ENCODE results near the gene HES7. TPM values are rescaled to one million over a fixed set of nuclear protein-coding genes. Genes with fewer than 3 reads are reported as not detected.

HES7 gene
- total RNA-seq, 1 donor from 2014 or later = 0.35 TPM

DNA sequence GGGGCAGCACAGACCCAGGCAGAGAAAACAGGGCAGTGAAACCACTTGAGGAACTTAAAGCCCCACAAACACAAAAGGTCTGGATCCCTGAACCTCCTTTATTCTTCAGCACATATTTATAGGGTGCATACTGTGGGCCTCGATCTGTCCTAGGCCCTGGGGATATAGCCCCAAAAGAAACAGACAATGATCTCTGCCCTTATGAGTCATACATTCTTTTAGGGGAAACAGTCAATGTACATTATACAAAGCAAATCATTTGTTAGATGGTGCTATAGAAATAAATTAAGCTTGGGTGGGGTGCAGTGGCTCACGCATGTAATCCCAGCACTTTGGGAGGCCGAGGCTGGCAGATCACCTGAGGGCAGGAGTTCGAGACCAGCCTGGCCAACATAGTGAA is 10.0 kb upstream of the HES7 start:
- DNase-seq (ENCODE audit: low read depth) = no peak
- H3K4me3 ChIP-seq (ENCODE audit: low read depth, low read length) = no peak overlapping the region
- TF ChIP-seq, protein P1, sequence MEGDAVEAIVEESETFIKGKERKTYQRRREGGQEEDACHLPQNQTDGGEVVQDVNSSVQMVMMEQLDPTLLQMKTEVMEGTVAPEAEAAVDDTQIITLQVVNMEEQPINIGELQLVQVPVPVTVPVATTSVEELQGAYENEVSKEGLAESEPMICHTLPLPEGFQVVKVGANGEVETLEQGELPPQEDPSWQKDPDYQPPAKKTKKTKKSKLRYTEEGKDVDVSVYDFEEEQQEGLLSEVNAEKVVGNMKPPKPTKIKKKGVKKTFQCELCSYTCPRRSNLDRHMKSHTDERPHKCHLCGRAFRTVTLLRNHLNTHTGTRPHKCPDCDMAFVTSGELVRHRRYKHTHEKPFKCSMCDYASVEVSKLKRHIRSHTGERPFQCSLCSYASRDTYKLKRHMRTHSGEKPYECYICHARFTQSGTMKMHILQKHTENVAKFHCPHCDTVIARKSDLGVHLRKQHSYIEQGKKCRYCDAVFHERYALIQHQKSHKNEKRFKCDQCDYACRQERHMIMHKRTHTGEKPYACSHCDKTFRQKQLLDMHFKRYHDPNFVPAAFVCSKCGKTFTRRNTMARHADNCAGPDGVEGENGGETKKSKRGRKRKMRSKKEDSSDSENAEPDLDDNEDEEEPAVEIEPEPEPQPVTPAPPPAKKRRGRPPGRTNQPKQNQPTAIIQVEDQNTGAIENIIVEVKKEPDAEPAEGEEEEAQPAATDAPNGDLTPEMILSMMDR (conservative IDR thresholded peaks at IDR 0.05; ENCODE audit: low read depth, low read length) = no peak

DNA sequence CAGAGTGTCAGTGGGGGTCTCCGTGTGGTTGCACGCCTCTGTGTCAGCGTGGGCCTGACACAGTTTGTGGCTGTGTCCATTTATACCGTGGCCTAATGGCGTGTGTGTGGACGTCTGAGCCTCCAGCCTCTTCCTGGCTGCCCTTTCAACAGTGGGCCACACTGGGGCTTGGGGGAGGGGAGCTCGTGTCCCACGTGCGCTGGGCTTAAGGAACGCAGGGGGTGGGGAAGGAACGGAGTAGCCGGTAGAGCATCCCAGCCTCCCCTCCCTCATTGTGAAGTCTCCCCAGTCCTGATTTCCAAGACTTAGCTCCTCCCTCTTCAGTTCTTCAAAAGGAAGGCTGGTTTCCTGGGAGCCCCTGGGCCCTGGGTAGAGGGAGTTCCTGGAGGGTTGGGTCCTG is 9.5 kb upstream of the HES7 start:
- no peak for DNase-seq (ENCODE audit: low read depth)
- TF ChIP-seq, protein P1 (conservative IDR thresholded peaks at IDR 0.05; ENCODE audit: low read depth, low read length) = no peak
- no peak overlapping the region for H3K4me3 ChIP-seq (ENCODE audit: low read depth, low read length)

DNA sequence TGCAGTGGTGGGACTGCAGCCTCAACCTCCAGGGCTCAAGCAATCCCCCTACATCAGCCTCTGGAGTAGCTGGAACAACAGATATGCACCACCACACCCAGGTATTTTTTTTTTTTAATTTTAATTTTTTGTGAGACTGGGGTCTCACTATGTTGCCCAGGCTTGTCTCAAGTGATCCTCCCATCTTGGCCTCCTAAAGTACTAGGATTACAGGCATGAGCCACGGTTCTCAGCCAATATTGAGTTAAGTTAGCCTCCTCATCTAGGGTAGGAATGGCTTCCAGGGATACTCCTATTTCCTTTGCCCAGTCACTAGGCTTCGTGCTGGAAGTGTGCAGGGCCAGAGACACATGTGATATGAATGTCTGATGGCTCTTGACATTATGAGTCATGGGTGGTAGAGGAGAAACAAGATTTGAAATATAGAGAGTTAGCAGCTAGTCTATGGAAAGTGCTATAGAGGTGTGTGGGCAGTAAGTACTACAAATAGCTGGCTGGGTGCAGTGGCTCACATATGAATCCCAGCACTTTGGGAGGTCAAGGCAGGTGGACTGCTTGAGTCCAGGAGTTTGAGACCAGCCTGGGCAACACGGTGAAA is 8.0 kb upstream of the HES7 start:
- no peak overlapping the region for H3K4me3 ChIP-seq (ENCODE audit: low read depth, low read length)
- no peak for DNase-seq (ENCODE audit: low read depth)
- TF ChIP-seq, protein P1 (conservative IDR thresholded peaks at IDR 0.05; ENCODE audit: low read depth, low read length) = no peak

DNA sequence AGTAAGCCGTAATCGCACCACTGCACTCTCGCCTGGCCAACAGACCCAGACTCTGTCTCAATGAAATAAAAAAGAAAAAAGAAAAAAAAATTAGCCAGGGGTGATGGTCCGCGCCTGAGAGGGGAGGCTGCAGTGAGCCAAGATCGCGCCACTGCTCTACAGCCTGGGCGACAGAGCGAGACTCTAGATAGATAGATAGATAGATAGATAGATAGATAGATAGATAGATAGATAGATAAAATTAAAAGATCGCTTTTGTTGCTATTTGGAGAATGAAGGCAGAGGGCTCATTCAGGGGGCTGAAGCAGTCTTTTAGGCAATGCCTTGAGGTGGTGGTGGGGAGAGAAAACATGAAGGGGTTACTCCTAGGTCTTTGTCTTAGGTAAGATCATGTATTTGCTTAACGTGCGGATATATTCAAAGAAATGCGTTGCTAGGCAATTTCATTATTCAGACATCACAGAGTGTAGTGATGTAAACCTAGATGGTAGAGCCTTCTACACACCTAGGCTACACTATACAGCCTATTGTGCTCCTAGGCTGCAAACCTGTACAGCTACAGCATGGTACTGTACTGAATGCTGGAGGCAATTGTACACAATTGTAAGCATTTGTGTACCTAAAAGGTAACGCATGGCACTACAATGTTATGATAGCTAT is 4.3 kb upstream of the HES7 start:
- TF ChIP-seq, protein P1 (conservative IDR thresholded peaks at IDR 0.05; ENCODE audit: low read depth, low read length) = no peak
- no peak overlapping the region for H3K4me3 ChIP-seq (ENCODE audit: low read depth, low read length)
- no peak for DNase-seq (ENCODE audit: low read depth)

DNA sequence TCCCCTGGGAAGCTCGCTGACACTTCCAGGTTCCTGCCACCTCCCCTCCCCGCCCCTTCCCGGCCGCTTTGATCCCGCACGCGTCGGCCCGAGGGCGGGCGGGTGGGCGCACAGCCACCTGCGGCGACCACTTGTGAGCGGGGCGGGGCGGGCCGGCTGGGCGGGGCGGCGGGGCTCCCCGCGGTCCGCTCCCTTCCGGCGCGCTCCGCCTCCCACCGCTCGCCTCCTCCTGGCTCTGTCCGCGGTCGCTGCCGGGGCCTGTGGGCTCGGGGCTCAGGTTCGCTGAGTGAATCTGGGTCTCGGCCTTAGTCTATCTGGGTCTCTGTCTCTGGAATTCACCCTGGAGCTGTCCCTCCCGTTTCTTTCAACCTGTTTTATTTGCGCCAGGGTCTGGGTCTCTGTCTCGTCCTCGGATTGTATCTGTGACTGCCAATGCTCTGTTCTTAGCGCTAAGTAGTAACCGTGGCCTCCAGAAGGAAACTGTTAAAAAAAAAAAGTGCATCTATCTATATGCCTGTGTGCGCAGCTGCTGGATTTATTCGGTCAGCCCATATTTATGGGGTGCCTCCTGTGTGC is 2.7 kb upstream of the HES7 start:
- no peak for DNase-seq (ENCODE audit: low read depth)
- H3K4me3 ChIP-seq (ENCODE audit: low read depth, low read length) = peak overlapping the region; percentile 72
- TF ChIP-seq, protein P1 (conservative IDR thresholded peaks at IDR 0.05; ENCODE audit: low read depth, low read length) = no peak

DNA sequence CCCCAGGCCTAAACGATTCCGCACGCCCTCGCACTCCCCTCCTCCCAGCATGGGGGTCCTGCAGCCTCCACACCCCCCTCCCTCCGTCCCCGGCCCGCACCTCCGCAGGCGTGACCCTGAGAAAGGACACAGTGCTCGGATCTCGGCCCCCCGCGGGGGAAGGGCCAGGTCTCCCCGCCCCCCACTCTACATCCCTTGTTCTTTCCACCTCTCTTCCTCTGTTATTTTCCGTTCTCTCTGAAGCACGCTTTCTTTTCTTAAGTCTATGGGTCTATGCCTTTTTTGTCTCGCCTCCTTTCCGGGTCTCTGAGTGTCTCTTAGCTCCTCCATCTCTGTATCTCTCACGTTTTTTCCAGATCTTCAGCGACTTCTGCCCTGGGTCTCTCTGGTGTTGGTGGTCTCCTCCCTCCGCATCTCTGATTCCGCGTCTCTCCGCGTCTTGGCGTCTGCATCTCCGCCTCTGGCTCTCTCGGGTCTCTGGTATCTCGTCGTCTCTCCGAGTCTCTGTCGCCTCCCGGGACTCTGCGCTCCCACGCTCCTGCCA is 2.1 kb upstream of the HES7 start:
- no peak for DNase-seq (ENCODE audit: low read depth)
- peak overlapping the region; percentile 72 for H3K4me3 ChIP-seq (ENCODE audit: low read depth, low read length)
- TF ChIP-seq, protein P1 (conservative IDR thresholded peaks at IDR 0.05; ENCODE audit: low read depth, low read length) = no peak
